ENCODE results near the gene EIF3K. TPM values are rescaled to one million over a fixed set of nuclear protein-coding genes. Genes with fewer than 3 reads are reported as not detected.

The EIF3K gene
- total and polyA plus RNA-seq, 4 experiments from 2014 or later: 320 to 424 (median 352) TPM

DNA sequence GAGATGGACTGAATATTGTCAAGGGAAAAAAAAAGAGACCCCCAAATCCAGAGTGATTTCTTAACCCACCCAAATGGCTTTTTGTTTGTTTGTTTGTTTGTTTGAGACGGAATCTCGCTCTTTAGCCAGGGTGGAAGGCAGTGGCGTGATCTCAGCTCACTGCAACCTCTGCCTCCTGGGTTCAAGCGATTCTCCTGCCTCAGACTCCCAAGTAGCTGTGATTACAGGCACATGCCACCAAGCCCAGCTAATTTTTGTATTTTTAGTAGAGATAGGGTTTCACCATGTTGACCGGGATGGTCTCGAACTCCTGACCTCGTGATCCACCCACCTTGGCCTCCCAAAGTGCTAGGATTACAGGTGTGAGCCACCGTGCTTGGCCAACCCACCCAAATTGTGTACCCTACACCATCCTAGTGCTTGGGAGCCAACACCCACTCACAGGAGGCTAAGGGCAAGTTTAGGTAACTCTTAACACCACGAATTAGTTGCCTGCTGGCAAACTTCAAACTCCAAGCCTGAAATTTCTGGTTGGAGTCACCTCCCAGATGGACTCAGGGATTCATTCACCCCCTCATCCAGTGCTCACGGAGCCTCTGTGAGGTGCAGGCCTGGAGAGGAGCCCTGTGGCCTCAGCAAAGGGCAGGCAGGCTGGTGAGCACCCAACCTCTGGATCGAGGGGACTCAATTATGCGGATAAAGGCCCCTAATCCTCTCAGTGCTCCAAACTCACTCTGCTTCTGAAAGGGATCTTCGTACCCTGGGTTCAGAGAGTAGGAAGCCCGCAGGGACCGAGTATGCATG lies 66.1 kb downstream of the EIF3K start:
- intact Hi-C loops (cut with micrococcal nuclease): no loop called here
- CTCF ChIA-PET (ENCODE audit: partially characterized antibody): interaction anchor here (1.3 kb wide), 1 partner anchor 11 kb away, joined by 3 read pairs; no protein-coding TSS in a partner anchor
- H3K4me3 Mint-ChIP-seq: peak overlapping the region in 4 of 8 donors; percentile 4 to 81 (median 54)

DNA sequence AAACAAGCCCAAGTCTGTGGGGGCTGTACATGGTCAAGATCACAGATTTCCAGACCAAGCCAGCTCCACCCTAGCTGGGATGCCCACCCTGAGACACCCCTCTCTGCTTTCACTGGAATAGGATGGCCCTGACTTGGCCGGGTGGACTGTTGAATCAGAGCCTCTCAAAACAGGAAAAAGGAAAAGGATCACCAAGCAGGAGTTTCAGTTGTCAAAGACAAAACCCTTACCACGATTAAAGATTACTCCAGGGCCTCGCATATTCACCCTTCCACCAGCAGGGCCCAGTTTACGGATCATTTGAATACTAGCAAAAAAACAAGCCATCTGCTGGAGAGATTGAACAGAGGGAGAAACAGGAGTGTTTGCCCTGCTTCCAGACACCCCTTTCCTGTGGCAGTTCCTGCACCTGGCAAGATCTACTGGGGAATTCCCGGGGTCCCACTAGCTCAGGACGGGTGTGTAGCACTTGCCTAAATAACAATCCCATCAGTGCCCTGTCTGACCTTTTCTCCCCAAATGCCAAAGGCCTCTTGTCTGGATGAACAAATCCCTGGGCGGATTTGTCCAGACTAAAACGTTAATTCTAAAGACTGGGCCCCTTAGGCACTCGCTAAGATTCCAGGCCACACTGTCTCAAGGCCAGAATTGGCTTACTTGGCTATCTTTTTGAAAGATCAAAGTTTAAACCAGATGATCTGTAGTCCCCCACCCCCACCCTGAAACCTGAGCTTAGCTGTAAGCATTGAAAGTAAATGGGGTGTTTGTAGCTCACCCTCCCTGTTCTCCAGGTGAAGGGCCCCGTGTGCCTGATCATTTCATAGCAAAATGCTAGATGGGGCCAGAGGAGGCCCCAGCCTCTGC lies 66.9 kb downstream of the EIF3K start:
- H3K27ac ChIP-seq (ENCODE audit: low read depth, low read length): peak overlapping the region; percentile 58
- Mint-ChIP-seq H3K27ac (peak overlapping the region; percentile 83 to 94 (median 92)), H3K27me3 (no peaks in the 10 kb centered on the region), H3K36me3 (peaks cover 5 to 11% of the 10 kb centered on the region in 2 donors), H3K4me3 (peak overlapping the region; percentile 57 to 81 (median 66)), H3K9me3 (no peaks in the 10 kb centered on the region), H3K4me1 (peaks cover 51 to 90% (median 74%) of the 10 kb centered on the region in 4 donors)
- ChIA-PET POLR2A (ENCODE audit: partially characterized antibody) (interaction anchor here (1.3 to 2.5 kb wide), 5 partner anchors 16 to 51 kb away, joined by 3 to 18 read pairs (median 7); partner anchors contain the start of gene ACTN4), CTCF (ENCODE audit: partially characterized antibody) (interaction anchor here (0.6 to 1.3 kb wide), 3 partner anchors 12 to 780 kb away, joined by 3 to 5 read pairs (median 3); partner anchors contain the start of genes ACTN4 and WDR87)
- peaks cover 96% of the 10 kb centered on the region for H3K4me1 ChIP-seq (ENCODE audit: insufficient read depth, low read length)
- peak in 2 of 5 donors; percentile 30 to 46 for DNase-seq
- H3K36me3 ChIP-seq (ENCODE audit: insufficient read depth, low read length): no peaks in the 10 kb centered on the region
- intact Hi-C loops (cut with micrococcal nuclease): no loop called here
- no peaks in the 10 kb centered on the region for H3K27me3 ChIP-seq (ENCODE audit: insufficient read depth, low read length)
- no peaks in the 10 kb centered on the region for H3K9me3 ChIP-seq (ENCODE audit: control insufficient read depth in 1 of 2, low read length in 2 of 2)
- no peak overlapping the region for H3K4me3 ChIP-seq (ENCODE audit: low read length in 2 of 2)

More for the DNA sequence above, 66.1 kb downstream of the EIF3K start:
- peaks cover 54 to 92% (median 75%) of the 10 kb centered on the region in 4 donors for H3K4me1 Mint-ChIP-seq
- Histone ChIP-seq H3K4me1 (ENCODE audit: insufficient read depth, low read length) (peaks cover 96% of the 10 kb centered on the region), H3K27me3 (ENCODE audit: insufficient read depth, low read length) (no peaks in the 10 kb centered on the region), H3K4me3 (ENCODE audit: low read length in 2 of 2) (no peak overlapping the region), H3K27ac (ENCODE audit: low read depth, low read length) (peak overlapping the region; percentile 58), H3K9me3 (ENCODE audit: control insufficient read depth in 1 of 2, low read length in 2 of 2) (no peaks in the 10 kb centered on the region), H3K36me3 (ENCODE audit: insufficient read depth, low read length) (no peaks in the 10 kb centered on the region)
- POLR2A ChIA-PET (ENCODE audit: partially characterized antibody): interaction anchor here (1.8 to 2.5 kb wide), 3 partner anchors 16 to 38 kb away, joined by 7 to 18 read pairs (median 12); partner anchors contain the start of gene ACTN4
- H3K27ac Mint-ChIP-seq: peak overlapping the region; percentile 89 to 97 (median 96)
- no peaks in the 10 kb centered on the region for H3K27me3 Mint-ChIP-seq
- no peaks in the 10 kb centered on the region for H3K9me3 Mint-ChIP-seq
- no peak for DNase-seq
- H3K36me3 Mint-ChIP-seq: peaks cover 5 to 10% of the 10 kb centered on the region in 2 donors

DNA sequence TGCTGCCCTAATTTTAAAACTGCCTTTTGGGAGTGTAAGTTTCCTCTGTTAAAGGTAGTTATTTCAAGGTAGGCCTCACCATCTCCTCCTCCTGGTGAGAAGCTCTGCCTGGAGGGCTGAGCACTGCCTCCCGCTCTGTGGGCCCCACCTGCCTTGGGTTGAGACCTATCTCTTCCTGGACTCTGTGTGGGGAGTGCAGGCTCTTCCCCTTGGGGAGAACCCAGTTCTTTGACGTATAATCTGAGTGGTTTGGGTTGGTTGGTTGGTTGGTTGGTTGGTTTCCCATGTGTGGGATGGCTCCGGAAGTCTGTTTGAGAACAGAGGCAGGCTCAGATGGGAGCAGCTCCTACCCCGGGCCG lies 67.5 kb downstream of the EIF3K start:
- H3K27ac Mint-ChIP-seq: peak overlapping the region; percentile 83 to 94 (median 92)

More for the DNA sequence above, 67.5 kb downstream of the EIF3K start:
- H3K36me3 Mint-ChIP-seq: peaks cover 5 to 7% of the 10 kb centered on the region in 2 donors
- DNase-seq: peak; percentile 47 to 81 (median 60)
- H3K4me1 ChIP-seq (ENCODE audit: insufficient read depth, low read length): peaks cover 96% of the 10 kb centered on the region
- intact Hi-C loops (cut with micrococcal nuclease): no loop called here
- ChIA-PET POLR2A (ENCODE audit: partially characterized antibody) (interaction anchor here (1.3 to 2.5 kb wide), 5 partner anchors 17 to 52 kb away, joined by 3 to 18 read pairs (median 7); partner anchors contain the start of gene ACTN4), CTCF (ENCODE audit: partially characterized antibody) (interaction anchor here (0.6 to 1.3 kb wide), 3 partner anchors 13 to 780 kb away, joined by 3 to 5 read pairs (median 3); partner anchors contain the start of genes ACTN4 and WDR87)
- H3K9me3 ChIP-seq (ENCODE audit: control insufficient read depth in 1 of 2, low read length in 2 of 2): no peaks in the 10 kb centered on the region
- H3K4me1 Mint-ChIP-seq: peaks cover 46 to 89% (median 72%) of the 10 kb centered on the region in 4 donors
- H3K4me3 Mint-ChIP-seq: peak overlapping the region; percentile 57 to 81 (median 66)
- no peaks in the 10 kb centered on the region for H3K9me3 Mint-ChIP-seq
- H3K27me3 Mint-ChIP-seq: no peaks in the 10 kb centered on the region
- H3K4me3 ChIP-seq (ENCODE audit: low read length in 2 of 2): no peak overlapping the region
- no peaks in the 10 kb centered on the region for H3K36me3 ChIP-seq (ENCODE audit: insufficient read depth, low read length)
- no peaks in the 10 kb centered on the region for H3K27me3 ChIP-seq (ENCODE audit: insufficient read depth, low read length)
- H3K27ac ChIP-seq (ENCODE audit: low read depth, low read length): peak overlapping the region; percentile 58

Other genes with a start within 250 kb of the EIF3K start
- 10 to 100 TPM; 89.6 to 90.6 TPM for gene PSMD8, start 244.6 kb upstream of the EIF3K start, total RNA-seq
- gene PSMD8, start 244.6 kb upstream of the EIF3K start, polyA plus RNA-seq: 100 to 1,000 TPM; 178 to 197 TPM
- gene GGN, start 231.2 kb upstream of the EIF3K start, total RNA-seq: under 1 TPM in 1 of 2 experiments, not detected in 1; 0.15 TPM
- not detected for gene GGN, start 231.2 kb upstream of the EIF3K start, polyA plus RNA-seq
- gene SPRED3, start 230.5 kb upstream of the EIF3K start, total RNA-seq: 1 to 10 TPM; 3.0 to 3.8 TPM
- gene SPRED3, start 230.5 kb upstream of the EIF3K start, polyA plus RNA-seq: under 1 TPM in 1 of 2 donors, not detected in 1; 0.07 TPM
- gene FAM98C, start 216.1 kb upstream of the EIF3K start, total RNA-seq: 10 to 100 TPM; 53.1 to 53.8 TPM
- gene FAM98C, start 216.1 kb upstream of the EIF3K start, polyA plus RNA-seq: 10 to 100 TPM; 18.2 to 22.2 TPM
- under 1 TPM in 1 of 2 experiments, not detected in 1; 0.33 TPM for gene RASGRP4, start 193.0 kb upstream of the EIF3K start, total RNA-seq
- gene RASGRP4, start 193.0 kb upstream of the EIF3K start, polyA plus RNA-seq: under 1 TPM; 0.06 to 0.31 TPM
- 1 to 10 TPM; 5.0 to 6.2 TPM for gene RYR1, start 185.5 kb upstream of the EIF3K start, total RNA-seq
- under 1 TPM; 0.02 to 0.50 TPM for gene RYR1, start 185.5 kb upstream of the EIF3K start, polyA plus RNA-seq
- gene MAP4K1, start 1.2 kb upstream of the EIF3K start, total RNA-seq: 100 to 1,000 TPM; 346 to 361 TPM
- gene MAP4K1, start 1.2 kb upstream of the EIF3K start, polyA plus RNA-seq: 100 to 1,000 TPM; 142 to 177 TPM
- 100 to 1,000 TPM; 151 to 155 TPM for gene ACTN4, start 28.5 kb downstream of the EIF3K start, total RNA-seq
- gene ACTN4, start 28.5 kb downstream of the EIF3K start, polyA plus RNA-seq: 10 to 100 TPM in 1 of 2 donors, 1 to 10 TPM in 1; 4.0 to 24.4 TPM
- 10 to 100 TPM; 16.8 to 19.5 TPM for gene CAPN12, start 125.3 kb downstream of the EIF3K start, total RNA-seq
- gene CAPN12, start 125.3 kb downstream of the EIF3K start, polyA plus RNA-seq: 1 to 10 TPM; 3.9 to 9.9 TPM
- not detected for gene LGALS7, start 154.3 kb downstream of the EIF3K start, total RNA-seq
- gene LGALS7, start 154.3 kb downstream of the EIF3K start, polyA plus RNA-seq: not detected
- not detected for gene LGALS7B, start 170.0 kb downstream of the EIF3K start, total RNA-seq
- not detected for gene LGALS7B, start 170.0 kb downstream of the EIF3K start, polyA plus RNA-seq
- 1 to 10 TPM; 4.7 to 6.1 TPM for gene LGALS4, start 193.8 kb downstream of the EIF3K start, total RNA-seq
- gene LGALS4, start 193.8 kb downstream of the EIF3K start, polyA plus RNA-seq: not detected
- gene ECH1, start 212.6 kb downstream of the EIF3K start, total RNA-seq: 100 to 1,000 TPM; 135 to 143 TPM
- gene ECH1, start 212.6 kb downstream of the EIF3K start, polyA plus RNA-seq: 100 to 1,000 TPM; 245 to 294 TPM
- 100 to 1,000 TPM; 329 to 351 TPM for gene HNRNPL, start 230.8 kb downstream of the EIF3K start, total RNA-seq
- 10 to 100 TPM; 15.2 to 76.0 TPM for gene HNRNPL, start 230.8 kb downstream of the EIF3K start, polyA plus RNA-seq

All from CD4-positive, alpha-beta memory T cell (primary cell).